GM18868 (cell line): ENCODE data around the gene GET4.
"Not testable (repeated sequence)": the region's sequence is repeated elsewhere in the genome, so short reads cannot be mapped to it uniquely, and the experiment has no call there.

Experiments
- ATAC-seq: cut with Tn5 transposase; IDR thresholded peaks from one replicate; pipeline ENCODE4 v1.9.1; 2021; ENCODE audit warnings: mild to moderate bottlenecking, moderate library complexity; ENCODE audit not compliant: unreplicated experiment

Gene GET4

GRCh38 chr7:913736-914520 is 37.6 kb downstream of the GET4 start:
- ATAC-seq: no peak

GRCh38 chr7:914521-915194 is 38.3 kb downstream of the GET4 start:
- ATAC-seq: no peak

GRCh38 chr7:915291-916218 is 39.2 kb downstream of the GET4 start:
- no peak for ATAC-seq

- ATAC-seq: no peak
These were observed 40.1 kb downstream of the GET4 start for GRCh38 chr7:916291-916941.

GRCh38 chr7:917255-918117 is 41.1 kb downstream of the GET4 start:
- ATAC-seq: no peak

GRCh38 chr7:918118-918425 is 41.7 kb downstream of the GET4 start:
- no peak for ATAC-seq

- no peak for ATAC-seq
These were observed 42.2 kb downstream of the GET4 start for GRCh38 chr7:918441-919113.

- no peak for ATAC-seq
These were observed 42.7 kb downstream of the GET4 start for GRCh38 chr7:919114-919442.

GRCh38 chr7:919924-920341 is 43.6 kb downstream of the GET4 start:
- ATAC-seq: no peak

- ATAC-seq: no peak
These were observed 44.2 kb downstream of the GET4 start for GRCh38 chr7:920351-921070.

- no peak for ATAC-seq
These were observed 44.7 kb downstream of the GET4 start for GRCh38 chr7:921071-921461.

- no peak for ATAC-seq
These were observed 45.4 kb downstream of the GET4 start for GRCh38 chr7:921581-922333.

GRCh38 chr7:922334-923107 is 46.2 kb downstream of the GET4 start:
- ATAC-seq: no peak

GRCh38 chr7:923108-924041 is 47.0 kb downstream of the GET4 start:
- peak; percentile 82 for ATAC-seq

- not testable (repeated sequence) for ATAC-seq
These were observed 47.7 kb downstream of the GET4 start for GRCh38 chr7:924042-924441.

- ATAC-seq: peak; percentile 53
These were observed 48.3 kb downstream of the GET4 start for GRCh38 chr7:924541-925231.
